SH-SY5Y (cell line): ENCODE results near the gene SPTBN2.

ENCODE experiments used
- GATA2 ChIP-seq: IDR thresholded peaks from 2 replicates; pipeline ENCODE4 v1.6.1; 2011; ENCODE audit warnings: mild to moderate bottlenecking, low read depth, low read length
- GATA3 ChIP-seq: IDR thresholded peaks from 2 replicates; pipeline ENCODE4 v1.6.1; 2011; ENCODE audit warnings: low read depth, mild to moderate bottlenecking, low read length, moderate library complexity

SPTBN2 gene

GRCh38 chr11:66653123-66653522, 75.9 kb downstream of the SPTBN2 start:
- TF ChIP-seq GATA3: no peak
- TF ChIP-seq GATA2: no peak

DNA sequence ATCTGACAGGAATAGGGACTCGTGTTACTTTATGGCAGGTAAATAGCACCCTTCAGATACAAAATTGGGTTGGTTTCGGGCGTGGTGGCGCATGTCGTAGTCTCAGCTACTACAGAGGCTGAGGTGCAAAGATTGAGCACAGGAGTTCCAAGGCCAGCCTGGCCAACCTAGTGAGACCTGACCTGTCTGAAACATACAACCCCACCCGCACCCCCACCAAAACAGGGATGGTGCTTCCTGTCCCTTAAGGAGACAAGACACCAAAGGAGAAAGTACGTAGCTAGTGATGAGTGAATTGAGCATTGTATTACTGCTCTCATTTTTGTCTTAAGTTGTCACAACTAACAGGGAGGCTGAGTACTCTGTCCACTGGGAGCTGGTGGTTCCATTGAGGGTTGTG, 76.4 kb downstream of the SPTBN2 start:
- TF ChIP-seq GATA2 (no peak), GATA3 (no peak)

GRCh38 chr11:66651016-66651415, 78.0 kb downstream of the SPTBN2 start:
- TF ChIP-seq GATA3: no peak
- no peak for TF ChIP-seq GATA2

DNA sequence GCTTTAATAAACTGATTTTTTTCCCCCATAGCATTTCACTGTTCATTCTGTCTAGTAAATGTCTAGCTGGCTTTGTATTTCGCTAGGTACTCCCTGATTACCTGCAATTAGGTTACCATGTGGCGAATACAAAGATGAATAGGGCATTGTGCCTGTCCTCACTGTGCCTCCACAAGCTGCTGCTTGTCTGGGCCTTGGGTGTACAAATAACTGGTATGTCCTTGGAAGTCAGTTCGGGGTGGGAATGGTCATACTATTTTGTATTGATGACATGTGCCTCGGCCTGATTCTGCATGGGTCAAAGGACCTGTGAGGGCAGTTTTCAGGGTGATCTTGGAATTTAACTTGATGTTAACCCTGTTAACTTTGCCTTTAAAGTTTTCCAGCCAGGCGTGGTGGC, 79.1 kb downstream of the SPTBN2 start:
- TF ChIP-seq GATA3 (no peak), GATA2 (no peak)

- TF ChIP-seq GATA3 (no peak), GATA2 (no peak)
Observed at GRCh38 chr11:66646828-66647227, 82.2 kb downstream of the SPTBN2 start.

GRCh38 chr11:66643745-66644437, 85.1 kb downstream of the SPTBN2 start:
- TF ChIP-seq GATA3: no peak
- no peak for TF ChIP-seq GATA2

DNA sequence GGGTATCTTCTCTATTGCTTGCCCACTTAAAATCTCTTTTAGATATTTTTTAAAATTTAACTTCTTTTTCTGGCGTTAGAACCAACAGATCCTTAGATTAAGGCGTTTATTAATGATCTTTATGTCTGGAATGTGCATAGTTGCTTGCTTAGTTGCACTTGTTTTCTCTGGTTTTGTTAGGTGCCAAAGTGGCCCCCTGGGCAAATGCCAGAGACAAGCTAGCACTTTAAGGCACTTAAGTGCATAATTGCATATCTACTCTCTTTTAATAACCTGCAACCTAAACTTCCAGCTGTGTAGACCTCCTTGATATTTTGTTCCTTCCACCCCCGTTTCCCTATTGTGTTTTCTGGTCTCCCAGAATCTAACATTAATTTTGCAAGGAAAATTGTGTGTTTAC, 87.2 kb downstream of the SPTBN2 start:
- TF ChIP-seq GATA2: no peak

- no peak for TF ChIP-seq GATA2
- TF ChIP-seq GATA3: no peak
Observed at GRCh38 chr11:66639066-66639813, 89.8 kb downstream of the SPTBN2 start.

- TF ChIP-seq GATA3 (no peak), GATA2 (no peak)
Observed at GRCh38 chr11:66638177-66639065, 90.6 kb downstream of the SPTBN2 start, which contains the start of gene RBM4. Gene RBM4 (plus strand): TSS chr11:66638703. CDS start chr11:66639712, 1,009 bp downstream.

GRCh38 chr11:66637557-66638176, 91.3 kb downstream of the SPTBN2 start:
- TF ChIP-seq GATA3 (no peak), GATA2 (no peak)

- TF ChIP-seq GATA3: no peak
- no peak for TF ChIP-seq GATA2
Observed at GRCh38 chr11:66636411-66636810, 92.6 kb downstream of the SPTBN2 start.
